ENCODE results near the gene LRP1B. TPM values are rescaled to one million over a fixed set of nuclear protein-coding genes. Genes with fewer than 3 reads are reported as not detected.
"Not testable (repeated sequence)": the region's sequence is repeated elsewhere in the genome, so short reads cannot be mapped to it uniquely, and the experiment has no call there.

Gene LRP1B
- total RNA-seq, 1 donor from 2014 or later = 0.54 TPM

- Mint-ChIP-seq H3K4me3 (no peak overlapping the region), H3K27ac (ENCODE audit: unreplicated experiment) (no peak overlapping the region), H3K9me3 (no peaks in the 10 kb centered on the region), H3K27me3 (ENCODE audit: low read depth) (no peaks in the 10 kb centered on the region), H3K36me3 (ENCODE audit: low read depth) (no peaks in the 10 kb centered on the region), H3K4me1 (no peaks in the 10 kb centered on the region)
- no peak for DNase-seq (ENCODE audit: low read depth, low spot score)
- no peak for TF ChIP-seq CTCF (conservative IDR thresholded peaks at IDR 0.05)
Measured at GRCh38 chr2:140288726-140289125, 1842.1 kb downstream of the LRP1B start.

GRCh38 chr2:140288213-140288612, 1842.6 kb downstream of the LRP1B start:
- no peak for TF ChIP-seq CTCF (conservative IDR thresholded peaks at IDR 0.05)
- DNase-seq (ENCODE audit: low read depth, low spot score) = no peak
- H3K27me3 Mint-ChIP-seq (ENCODE audit: low read depth) = no peaks in the 10 kb centered on the region
- no peaks in the 10 kb centered on the region for H3K4me1 Mint-ChIP-seq
- no peaks in the 10 kb centered on the region for H3K9me3 Mint-ChIP-seq
- H3K4me3 Mint-ChIP-seq = no peak overlapping the region
- no peaks in the 10 kb centered on the region for H3K36me3 Mint-ChIP-seq (ENCODE audit: low read depth)
- no peak overlapping the region for H3K27ac Mint-ChIP-seq (ENCODE audit: unreplicated experiment)

- TF ChIP-seq CTCF (conservative IDR thresholded peaks at IDR 0.05) = no peak
- Mint-ChIP-seq H3K27me3 (ENCODE audit: low read depth) (no peaks in the 10 kb centered on the region), H3K4me3 (no peak overlapping the region), H3K4me1 (no peaks in the 10 kb centered on the region), H3K27ac (ENCODE audit: unreplicated experiment) (no peak overlapping the region), H3K36me3 (ENCODE audit: low read depth) (no peaks in the 10 kb centered on the region), H3K9me3 (no peaks in the 10 kb centered on the region)
- DNase-seq (ENCODE audit: low read depth, low spot score) = no peak
Measured at GRCh38 chr2:140286377-140286776, 1844.4 kb downstream of the LRP1B start.

GRCh38 chr2:140277344-140277743, 1853.5 kb downstream of the LRP1B start:
- not testable (repeated sequence) for H3K4me3 Mint-ChIP-seq; DNase-seq (ENCODE audit: low read depth, low spot score); H3K36me3 Mint-ChIP-seq (ENCODE audit: low read depth); H3K27me3 Mint-ChIP-seq (ENCODE audit: low read depth); H3K9me3 Mint-ChIP-seq; H3K4me1 Mint-ChIP-seq; H3K27ac Mint-ChIP-seq (ENCODE audit: unreplicated experiment)

- Mint-ChIP-seq H3K27ac (ENCODE audit: unreplicated experiment) (no peak overlapping the region), H3K9me3 (peaks cover 6% of the 10 kb centered on the region)
Measured at GRCh38 chr2:140276661-140277060, 1854.2 kb downstream of the LRP1B start.

GRCh38 chr2:140275427-140275826, 1855.4 kb downstream of the LRP1B start:
- Mint-ChIP-seq H3K4me1 (no peaks in the 10 kb centered on the region), H3K9me3 (peaks cover 5% of the 10 kb centered on the region), H3K4me3 (no peak overlapping the region), H3K36me3 (ENCODE audit: low read depth) (no peaks in the 10 kb centered on the region), H3K27ac (ENCODE audit: unreplicated experiment) (no peak overlapping the region), H3K27me3 (ENCODE audit: low read depth) (no peaks in the 10 kb centered on the region)
- no peak for TF ChIP-seq CTCF (conservative IDR thresholded peaks at IDR 0.05)
- no peak for DNase-seq (ENCODE audit: low read depth, low spot score)

More at GRCh38 chr2:140276661-140277060, 1854.2 kb downstream of the LRP1B start:
- H3K36me3 Mint-ChIP-seq (ENCODE audit: low read depth) = no peaks in the 10 kb centered on the region
- H3K4me3 Mint-ChIP-seq = no peak overlapping the region
- no peaks in the 10 kb centered on the region for H3K27me3 Mint-ChIP-seq (ENCODE audit: low read depth)
- no peak for DNase-seq (ENCODE audit: low read depth, low spot score)
- TF ChIP-seq CTCF (conservative IDR thresholded peaks at IDR 0.05) = no peak
- no peaks in the 10 kb centered on the region for H3K4me1 Mint-ChIP-seq

Data from neural crest cell (in vitro differentiated cells).